CMK (cell line): Measurements from ENCODE around the gene MSMB.
"Not testable (repeated sequence)": the region's sequence is repeated elsewhere in the genome, so short reads cannot be mapped to it uniquely, and the experiment has no call there.

ENCODE experiments used
- DNase-seq: peaks from one replicate; pipeline ENCODE4 v3.0.0-alpha.2; 2010; ENCODE audit warnings: low read depth

Gene MSMB

GRCh38 chr10:46069771-46070463 lies 23.8 kb upstream of the MSMB start:
- DNase-seq = no peak

- DNase-seq = no peak
These were observed 22.8 kb upstream of the MSMB start for GRCh38 chr10:46068905-46069304.

GRCh38 chr10:46068117-46068516 lies 22.0 kb upstream of the MSMB start:
- no peak for DNase-seq

DNA sequence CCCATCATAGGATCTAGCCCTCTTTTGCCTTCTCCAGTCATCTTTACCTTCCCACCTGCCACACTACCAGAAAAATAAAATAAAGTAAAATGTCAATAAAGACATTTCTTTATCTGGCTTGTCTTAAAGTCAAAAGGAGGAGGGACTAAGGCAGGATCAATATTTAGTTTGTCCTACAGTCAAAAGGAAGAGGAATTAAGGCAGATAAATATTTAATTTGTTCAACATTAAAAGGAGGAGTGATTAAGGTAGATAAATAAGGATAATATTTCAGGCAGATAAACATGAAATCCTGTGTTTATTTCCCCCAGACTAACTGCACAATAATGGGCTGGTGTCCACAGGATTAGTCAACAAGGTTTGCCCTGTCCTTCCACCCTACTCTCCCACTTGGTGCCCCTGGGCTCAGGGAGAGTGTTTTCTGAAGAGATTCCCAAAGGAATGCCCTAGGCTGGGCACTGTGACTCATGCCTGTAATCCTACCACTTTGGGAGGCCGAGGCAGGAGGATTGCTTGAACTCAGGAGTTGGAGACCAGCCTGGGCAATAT lies 18.3 kb upstream of the MSMB start:
- no peak for DNase-seq

DNA sequence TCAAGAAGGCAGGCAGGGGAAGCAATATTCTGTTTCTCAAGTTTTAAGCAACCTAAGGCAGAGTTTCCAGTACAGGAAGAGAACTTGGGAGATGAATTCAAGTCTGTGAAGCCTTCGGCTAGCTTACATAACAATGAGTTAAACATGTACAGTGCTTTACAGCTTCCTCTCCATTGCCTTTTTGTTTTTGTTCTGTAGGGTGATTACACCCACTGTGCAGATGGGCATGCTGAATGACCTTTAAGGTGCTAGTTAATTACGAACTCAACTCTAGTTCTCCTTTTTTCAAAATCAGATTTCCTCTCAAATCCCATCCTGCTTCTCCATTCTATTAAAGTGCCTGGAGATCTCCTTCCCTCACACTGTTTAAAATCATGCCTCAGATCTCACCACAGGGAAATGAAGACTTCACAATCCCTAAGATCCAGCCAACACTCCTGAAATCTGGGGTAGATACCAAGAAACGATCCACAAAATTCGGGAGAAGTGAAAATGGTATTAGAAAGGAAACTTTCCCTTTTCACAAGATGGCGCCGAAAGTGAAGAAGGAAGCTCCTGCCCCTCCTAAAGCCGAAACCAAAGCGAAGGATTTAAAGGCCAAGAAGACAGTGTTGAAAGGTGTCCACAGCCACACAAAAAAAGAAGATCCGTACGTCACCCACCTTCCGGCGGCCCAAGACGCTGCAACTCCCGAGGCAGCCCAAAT lies 16.8 kb upstream of the MSMB start:
- no peak for DNase-seq

- DNase-seq = no peak
These were observed 14.6 kb upstream of the MSMB start for GRCh38 chr10:46060706-46061105.

- not testable (repeated sequence) for DNase-seq
These were observed 11.9 kb upstream of the MSMB start for GRCh38 chr10:46057927-46058326.

- no peak for DNase-seq
These were observed 11.0 kb upstream of the MSMB start for GRCh38 chr10:46057038-46057437.

DNA sequence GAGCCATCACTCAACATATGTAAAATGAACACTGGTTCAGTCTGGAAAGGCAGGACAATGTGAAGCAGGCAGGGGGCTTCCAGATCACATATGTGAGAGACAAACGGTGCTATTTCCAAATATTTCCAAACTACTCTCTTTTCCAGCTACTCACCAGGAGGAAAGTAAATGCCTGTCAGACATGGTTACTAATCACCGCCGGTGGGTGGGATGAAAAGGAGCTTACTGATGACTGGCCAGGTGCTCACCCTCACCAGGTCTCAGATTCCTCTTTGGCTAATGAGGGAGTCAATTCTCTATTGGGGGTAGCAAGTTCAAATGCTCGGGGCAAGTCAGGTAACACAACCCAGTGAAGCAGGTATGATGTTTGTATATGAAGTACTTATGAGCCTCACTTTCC lies 9.7 kb upstream of the MSMB start:
- DNase-seq = no peak

DNA sequence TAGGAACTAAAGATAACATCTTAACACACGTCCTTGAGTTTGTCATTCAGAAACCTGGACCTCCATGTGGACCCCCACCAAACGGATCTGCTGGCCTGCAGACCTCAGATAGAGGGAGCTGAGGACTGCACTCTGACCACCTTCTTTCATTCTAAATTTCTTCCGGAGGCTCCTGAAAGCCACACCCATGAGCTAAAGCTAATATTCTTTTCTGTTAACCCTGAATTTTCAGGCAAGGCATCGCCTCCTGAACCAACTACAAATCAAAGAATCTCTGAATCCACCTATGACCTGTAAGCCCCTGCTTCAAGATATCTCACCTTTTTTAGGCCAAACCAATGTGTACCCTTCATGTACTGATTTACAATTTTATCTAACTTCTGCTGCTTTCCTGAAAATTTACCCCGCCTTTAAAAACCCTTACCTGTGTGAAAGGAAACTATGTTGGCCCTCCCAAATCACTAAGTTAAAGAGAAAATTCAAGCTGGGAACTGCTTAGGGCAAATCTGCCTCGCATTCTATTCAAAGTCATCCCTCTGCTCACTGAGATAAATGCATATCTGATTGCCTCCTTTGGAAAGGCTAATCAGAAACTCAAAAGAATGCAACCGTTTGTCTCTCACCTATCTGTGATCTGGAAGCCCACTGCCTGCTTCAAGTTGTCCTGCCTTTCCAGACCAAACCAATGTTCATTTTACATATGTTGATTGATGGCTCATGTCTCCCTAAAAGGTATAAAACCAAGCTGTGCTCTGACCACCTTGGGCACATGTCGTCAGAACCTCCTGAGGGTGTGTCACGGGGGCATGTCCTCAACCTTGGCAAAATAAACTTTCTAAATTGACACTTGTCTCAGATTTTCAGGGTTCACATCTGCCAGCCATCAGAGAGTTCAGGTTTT lies 7.7 kb upstream of the MSMB start:
- no peak for DNase-seq

DNA sequence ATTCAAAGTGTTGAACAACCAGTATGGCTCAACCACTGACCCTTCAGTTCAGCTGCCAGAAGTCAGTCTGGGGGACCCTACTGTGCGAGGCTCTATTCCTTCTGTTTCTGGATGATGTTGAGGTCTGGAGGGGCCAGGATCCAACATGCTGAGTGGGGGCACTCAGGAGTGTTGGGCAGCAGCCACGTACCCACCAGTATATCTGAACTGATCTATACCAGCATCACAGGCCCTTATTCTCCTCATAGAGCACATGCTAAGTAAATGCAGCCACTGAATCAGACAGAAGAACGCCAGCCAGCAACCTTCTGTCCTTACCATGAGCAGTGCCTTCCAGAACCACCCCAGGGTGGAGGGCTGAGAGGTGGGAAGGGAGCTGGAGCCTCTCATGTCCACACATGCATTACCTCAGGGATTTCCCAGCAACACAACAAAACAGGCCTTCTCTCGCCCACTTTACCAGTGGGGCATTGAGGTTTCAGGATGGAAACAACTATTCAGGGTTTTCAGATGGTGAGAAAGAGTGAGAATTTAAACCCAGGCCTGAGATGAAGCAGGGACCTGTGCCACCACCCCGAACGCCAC lies 6.8 kb upstream of the MSMB start:
- DNase-seq = no peak

DNA sequence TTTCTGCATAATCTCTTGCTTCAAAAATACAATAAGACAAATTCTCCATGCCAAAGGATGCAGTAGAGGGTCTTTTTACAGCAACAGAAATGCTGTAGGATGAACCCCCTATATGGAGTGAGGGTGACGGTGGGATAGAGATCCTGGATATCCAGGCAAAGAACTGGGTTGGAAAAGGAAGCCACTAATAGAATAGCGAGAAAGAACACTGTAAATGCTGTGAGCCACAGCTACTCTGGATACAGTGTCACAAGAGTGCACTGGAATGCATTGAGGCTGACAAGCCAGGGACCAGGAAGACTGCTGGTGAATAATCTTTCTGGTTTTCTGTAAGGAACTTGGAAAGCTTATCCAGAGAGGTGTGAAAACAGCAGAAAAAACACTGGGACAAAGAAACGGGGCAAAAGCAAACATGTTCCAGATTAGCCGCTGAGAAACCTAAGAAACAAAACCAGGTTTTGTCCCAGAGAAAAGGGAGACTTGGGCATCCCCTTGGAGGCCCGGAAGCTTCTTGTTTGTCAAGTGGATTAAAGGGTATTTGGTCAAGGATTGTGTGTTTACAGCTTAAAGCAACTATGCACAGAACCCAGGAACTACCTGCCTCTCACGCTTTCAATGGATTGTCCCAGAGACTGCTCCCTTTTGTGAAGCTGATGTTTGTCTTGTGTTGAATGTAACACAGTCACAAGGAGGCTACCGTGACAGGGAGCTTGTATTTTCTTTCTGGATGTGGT lies 6.2 kb upstream of the MSMB start:
- DNase-seq = no peak

- DNase-seq = no peak
These were observed 5.0 kb upstream of the MSMB start for GRCh38 chr10:46050941-46051623.

- DNase-seq = not testable (repeated sequence)
These were observed 3.4 kb upstream of the MSMB start for GRCh38 chr10:46049497-46049831.

DNA sequence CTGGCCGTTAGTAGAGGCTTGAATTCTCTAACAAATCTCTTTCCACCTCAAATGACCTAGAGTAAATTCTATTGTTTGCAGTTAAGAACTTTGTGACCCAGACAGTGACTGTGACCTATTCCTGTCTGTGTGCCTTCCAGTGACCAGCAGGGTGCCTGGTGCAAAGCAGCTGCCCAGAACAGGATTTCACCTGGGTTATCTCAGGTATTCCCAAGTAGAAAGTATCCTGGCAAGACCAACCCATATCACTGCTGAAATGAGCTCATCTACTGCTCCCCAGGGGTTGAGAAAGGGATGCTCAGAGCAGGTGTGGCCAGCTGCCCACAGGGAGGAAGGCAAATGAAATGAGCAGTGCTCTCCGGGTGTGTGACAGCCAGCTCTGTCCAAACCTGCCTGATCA lies 2.1 kb upstream of the MSMB start:
- DNase-seq = no peak

GRCh38 chr10:46042527-46042926 lies 3.5 kb downstream of the MSMB start:
- no peak for DNase-seq

GRCh38 chr10:46040004-46040403 lies 6.1 kb downstream of the MSMB start:
- no peak for DNase-seq

- DNase-seq = no peak
These were observed 8.8 kb downstream of the MSMB start for GRCh38 chr10:46037107-46037825.

DNA sequence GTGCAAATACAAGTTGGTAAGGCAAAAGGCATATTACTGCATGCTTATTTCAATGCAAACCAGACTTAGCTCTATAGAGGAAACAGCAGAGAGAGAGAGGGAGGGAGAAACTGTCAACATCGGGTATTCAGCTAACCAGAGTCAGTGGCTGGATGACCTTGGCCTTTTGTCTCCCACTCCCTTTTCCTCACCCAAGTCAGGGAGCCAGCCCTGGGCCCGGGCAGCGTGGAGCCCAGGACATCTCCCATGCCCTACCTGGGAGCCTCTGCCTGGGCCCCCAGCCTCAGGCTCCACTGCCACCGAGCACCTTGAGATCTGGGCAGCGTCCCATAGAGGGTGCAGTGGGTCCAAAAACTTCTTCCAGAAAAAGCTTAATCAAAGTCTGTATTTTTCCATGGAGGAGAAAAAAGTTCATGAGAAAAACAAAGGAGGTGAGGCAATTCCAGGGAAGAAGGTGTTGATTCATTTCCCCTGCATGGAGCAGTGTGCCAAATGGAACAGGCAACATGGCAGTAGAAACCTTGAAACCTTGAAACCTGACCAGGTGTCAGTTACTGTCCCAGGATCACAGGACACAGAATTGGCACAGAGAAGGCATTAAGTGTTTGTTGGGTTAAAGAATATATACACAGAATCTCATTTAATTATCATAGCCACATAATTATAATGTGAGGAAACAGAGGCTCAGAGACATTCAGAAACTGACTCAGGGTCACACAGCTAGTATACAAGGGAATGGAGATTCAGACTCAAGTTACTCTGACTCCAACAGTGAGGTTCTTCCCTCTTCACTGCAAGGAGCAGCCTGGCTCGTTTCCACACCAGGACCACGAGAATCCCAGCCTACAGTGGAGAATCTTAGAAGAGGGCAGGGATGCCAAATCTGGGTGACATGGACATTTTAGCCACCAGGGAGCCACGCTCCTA lies 9.9 kb downstream of the MSMB start:
- DNase-seq = no peak
